AG20443 (cell line): ENCODE measurements around the gene USP20.

ENCODE experiments used
- DNase-seq: peaks from one replicate; pipeline ENCODE4 v3.0.0; 2012; ENCODE audit warnings: low spot score, mixed read lengths

The USP20 gene

DNA sequence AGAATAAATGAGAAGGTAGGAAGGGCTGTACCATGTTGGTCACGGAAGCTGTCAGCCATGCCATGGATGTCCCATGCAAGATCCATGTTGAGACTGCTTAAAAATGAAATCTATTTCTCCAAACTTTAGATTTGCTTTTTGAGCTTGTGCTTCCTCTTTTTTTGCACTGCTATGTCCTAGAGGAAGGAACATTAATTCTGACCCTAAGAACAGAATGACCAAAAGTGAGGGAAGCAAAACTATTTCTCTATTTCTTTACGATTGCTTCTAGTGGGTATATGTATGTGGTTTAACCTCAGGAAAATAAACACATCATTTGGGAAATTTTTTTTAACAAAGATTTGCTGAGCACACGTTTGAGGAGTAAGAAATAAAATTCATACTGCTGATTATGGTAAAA, 84.6 kb downstream of the USP20 start:
- DNase-seq: no peak

- no peak for DNase-seq
Measured at GRCh38 chr9:129921905-129922304, 86.6 kb downstream of the USP20 start.

DNA sequence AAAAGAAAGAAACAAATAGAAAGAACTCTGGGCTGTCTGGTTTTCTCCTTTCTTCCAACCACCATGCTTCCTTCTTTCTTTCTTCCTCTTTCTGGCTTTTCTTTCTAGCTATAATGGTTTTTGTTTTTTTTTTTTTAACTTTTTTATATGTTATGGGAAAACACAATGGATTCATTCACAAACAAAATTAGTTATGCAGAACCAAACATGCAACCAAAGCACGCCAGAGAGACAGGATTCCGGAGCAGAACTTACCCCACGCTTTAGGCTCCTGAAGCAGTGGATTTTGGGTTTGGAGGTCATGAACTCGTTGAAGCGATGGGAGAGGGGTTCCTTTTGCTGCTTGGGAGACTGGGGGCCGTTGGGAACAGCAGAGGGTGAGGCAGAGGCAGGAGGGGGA, 88.3 kb downstream of the USP20 start:
- no peak for DNase-seq

GRCh38 chr9:129929496-129930125, 94.4 kb downstream of the USP20 start:
- DNase-seq: no peak

DNA sequence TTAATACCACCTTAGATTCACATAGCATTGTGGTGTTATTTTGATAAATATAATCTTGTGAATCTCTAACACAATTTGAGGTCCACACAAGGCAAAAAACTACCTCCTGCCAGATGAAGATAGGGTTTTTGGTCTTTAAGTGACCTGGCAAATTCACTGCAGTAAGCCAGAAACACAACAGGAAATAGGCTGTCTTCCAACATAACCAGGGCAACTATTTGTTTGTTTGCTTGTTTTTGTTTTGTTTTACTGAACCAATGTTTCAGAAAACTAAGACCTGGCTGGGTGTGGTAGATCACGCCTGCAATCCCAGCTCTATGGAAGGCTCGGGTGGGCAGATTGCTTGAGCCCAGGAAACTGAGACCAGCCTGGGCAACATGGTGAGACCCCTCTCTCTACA, 95.5 kb downstream of the USP20 start:
- DNase-seq: no peak
